Hypothalamus (tissue), 51 donors: ENCODE results near the gene CRIM1.

ENCODE experiments used
- DNase-seq, 51 donors: peaks; one replicate each; lab custom pipeline; 2025; lab: John Stamatoyannopoulos, UW

CRIM1 gene

DNA sequence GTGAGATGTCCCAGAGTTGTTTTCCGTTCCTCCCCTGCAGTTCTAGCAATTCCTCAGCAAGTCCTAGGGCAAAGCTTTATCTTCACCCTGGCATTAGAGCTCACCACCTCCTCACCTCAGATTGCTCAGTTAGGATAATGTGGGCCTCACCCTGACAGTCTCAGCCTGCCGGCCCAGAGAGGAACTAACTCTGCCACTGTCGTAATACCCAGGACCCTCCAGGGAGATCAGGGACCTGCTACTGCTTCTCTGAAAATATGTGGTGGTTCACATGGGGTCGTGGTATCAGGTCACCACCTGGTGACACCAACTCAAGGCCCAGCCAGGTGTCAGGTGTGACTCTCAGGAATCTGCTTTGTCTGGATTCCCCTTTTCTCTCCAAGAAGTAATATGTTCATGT, 121.7 kb downstream of the CRIM1 start:
- DNase-seq: no peak

DNA sequence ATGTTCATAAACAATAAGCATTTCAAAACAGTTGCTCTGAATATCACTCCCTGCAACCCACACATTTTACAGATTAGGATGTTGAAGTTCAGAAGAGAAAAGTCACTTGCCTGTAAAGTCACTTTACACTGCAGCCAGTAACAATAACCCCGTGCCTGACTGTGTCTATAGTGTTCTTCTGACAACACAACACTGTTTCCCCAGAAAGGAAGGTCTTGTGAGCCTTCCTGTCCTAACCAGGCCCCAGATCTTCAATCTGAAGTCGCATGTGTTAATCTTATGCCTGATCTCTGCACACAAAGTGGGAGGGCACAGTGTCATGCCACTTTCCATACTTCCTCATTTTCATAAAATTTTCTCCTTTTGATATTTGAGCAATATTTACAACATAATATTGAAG, 122.2 kb downstream of the CRIM1 start:
- DNase-seq: no peak

DNA sequence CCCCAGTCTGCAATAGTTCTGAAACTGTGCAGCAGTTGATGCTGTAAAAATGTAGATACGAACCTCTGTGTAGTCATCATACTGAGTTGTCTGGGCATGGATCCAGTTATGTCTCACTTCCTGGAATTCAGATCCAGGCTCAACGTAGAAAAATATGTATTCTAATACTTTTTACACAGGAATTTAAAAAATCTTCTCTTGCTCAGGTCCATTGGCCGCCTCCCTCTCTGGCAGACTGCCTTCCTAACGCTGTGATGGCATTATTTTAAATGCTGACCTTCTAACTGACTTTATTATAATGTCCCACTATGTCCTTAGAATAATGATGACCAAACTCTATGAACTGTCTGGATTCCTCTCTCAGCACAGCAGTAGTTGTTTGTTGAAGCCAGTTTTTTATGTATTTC, 122.8 kb downstream of the CRIM1 start:
- no peak for DNase-seq

DNA sequence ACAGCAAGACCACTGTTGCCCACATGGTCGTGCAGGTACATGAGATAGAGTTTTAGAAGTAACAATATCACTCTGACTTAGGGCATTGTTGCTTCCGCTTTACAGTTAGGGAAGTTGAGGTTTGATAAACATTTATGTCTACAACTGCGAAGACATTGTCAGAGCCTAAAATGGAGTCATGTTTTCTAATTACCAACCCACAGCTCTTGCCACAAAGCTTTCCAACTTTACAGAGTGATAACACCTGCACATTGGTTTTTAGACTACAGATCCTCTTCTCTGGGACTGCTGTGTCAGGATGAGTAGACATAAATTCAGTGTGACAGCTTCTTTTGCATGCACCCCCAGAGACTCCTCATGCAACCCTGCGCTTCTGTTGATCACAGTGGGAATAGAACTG, 123.4 kb downstream of the CRIM1 start:
- DNase-seq: no peak

DNA sequence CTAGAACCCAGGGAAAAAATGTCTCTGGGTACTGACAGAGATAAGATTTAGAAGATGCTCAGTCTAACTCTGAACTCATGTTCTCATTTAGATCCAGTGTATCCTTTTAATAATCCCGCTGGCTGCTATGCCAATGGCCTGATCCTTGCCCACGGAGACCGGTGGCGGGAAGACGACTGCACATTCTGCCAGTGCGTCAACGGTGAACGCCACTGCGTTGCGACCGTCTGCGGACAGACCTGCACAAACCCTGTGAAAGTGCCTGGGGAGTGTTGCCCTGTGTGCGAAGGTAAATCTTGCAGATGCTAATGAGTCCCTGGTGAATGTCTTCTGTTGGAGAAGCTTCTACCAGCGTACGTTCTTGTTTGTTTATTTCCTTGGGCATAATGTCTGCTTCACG, 123.8 kb downstream of the CRIM1 start:
- no peak for DNase-seq

DNA sequence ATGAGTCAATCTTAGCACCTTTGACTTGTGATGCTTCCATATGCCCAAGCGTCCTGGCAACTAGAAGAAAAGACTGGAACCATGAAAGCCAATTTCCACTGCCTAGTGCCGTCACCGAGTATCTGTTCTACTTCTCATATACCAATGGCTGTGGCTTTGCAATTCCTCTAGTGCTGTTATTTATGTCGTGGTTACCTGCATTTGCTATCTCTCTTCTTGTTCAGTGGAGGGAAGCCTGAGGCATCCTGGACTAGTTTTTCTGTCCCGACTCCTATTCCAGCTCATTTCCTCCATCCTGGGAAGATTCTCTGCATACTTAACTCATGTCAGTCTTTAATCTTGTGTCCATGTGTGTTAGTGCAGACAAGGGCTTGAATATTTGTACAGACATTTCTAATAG, 124.5 kb downstream of the CRIM1 start:
- DNase-seq: no peak

DNA sequence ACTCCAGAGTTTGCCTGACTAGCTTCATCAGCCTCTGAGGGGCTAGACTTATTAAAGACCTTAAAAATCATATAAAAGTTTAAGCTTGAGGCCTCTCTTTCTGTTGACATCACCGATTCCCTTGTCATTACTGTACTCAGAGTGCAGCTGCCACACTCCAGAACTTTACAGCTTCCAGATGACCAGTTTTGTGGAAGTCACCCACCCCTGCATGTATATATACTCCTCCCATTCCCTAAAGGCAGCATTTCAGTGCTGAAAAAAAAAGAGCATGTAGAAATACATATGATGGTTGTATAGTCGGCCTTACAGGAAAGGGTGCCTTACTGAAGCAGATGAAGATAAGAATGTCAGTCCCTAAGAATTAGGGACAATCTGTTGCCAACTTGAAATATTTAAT, 125.1 kb downstream of the CRIM1 start:
- DNase-seq: no peak

DNA sequence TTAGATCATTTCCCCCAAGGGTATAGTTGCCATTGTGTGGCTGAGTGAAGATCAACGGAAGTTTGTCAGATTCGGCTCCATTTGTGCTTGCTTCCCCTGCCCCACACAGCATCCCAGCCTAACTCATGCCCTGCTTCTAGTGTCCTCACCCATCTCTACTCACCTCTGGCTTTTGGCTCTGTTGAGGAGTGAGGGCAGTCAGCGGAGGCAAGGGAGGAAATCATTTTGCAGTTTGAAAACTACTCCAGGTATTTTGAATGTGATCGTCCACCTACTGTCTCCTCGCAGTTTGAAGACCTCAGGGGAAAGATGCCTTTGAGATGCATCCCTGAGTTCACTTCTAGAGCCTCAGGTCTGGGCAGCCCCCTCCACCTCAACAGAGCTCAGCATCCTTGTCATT, 126.1 kb downstream of the CRIM1 start:
- no peak for DNase-seq

DNA sequence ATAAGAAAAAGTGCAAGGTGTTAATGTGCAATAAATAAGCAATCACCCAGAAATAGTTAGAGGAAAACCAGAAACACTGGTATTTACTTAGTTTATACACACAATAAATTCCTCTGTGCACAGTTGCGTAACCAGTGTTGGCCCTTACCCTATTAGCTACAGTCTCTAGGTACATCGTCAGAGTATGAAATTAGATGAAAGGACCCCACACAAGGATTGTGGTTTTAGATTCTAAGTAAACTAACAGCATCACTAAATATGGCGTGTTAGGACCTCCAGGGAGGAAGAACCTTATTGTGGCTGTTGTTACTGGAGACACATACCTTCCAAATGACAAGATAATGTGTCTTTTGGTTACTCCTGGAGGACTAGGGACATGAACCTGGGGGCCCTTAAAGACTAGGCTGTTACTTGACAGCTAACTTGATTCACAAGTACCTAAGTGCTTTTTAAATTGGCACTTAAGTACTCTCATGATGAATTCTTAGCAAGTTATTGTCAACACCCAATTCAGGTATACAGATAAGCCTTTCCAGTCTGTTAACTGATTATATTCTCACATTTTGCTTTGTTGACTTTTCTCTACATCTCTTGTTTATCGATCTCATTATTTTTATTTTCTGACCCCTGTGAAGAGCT, 127.1 kb downstream of the CRIM1 start:
- no peak for DNase-seq

DNA sequence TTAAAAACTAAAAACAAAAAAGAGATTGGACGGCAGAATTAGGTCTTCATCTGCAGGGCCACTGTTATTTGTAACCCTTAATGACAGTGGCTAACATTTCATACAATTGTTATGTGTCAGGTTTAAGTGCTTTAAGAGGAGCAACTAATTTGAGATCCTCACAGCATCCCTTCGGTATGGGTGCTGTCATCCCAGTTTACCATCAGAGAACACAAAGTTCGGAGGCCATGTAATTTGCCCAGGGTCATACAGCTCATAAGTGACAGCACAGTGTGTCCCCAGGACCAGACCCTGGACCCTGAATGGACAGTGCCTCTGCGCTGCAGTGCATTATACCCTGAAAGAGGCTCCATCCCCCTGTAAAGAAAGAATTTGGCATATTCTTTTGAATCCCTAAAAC, 127.7 kb downstream of the CRIM1 start:
- DNase-seq: no peak

DNA sequence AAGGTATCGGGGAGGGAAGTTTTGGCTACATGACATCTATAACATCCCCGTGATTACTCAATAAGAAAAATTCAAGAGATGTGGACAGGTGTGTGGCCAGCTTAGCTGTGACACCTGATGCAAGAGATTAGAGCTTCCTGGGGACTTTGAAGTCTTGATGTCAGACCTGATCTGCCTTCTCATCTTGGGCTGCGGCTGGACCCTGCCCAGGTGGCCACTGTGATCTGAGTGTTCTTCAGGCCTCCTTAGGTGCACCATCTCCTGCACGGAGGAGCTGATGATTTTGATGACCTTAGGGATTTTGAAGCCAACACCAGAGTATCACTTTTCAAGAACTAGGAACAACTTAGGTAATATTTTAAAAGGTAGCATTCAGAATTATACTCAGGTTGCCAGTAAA, 128.9 kb downstream of the CRIM1 start:
- DNase-seq: no peak

DNA sequence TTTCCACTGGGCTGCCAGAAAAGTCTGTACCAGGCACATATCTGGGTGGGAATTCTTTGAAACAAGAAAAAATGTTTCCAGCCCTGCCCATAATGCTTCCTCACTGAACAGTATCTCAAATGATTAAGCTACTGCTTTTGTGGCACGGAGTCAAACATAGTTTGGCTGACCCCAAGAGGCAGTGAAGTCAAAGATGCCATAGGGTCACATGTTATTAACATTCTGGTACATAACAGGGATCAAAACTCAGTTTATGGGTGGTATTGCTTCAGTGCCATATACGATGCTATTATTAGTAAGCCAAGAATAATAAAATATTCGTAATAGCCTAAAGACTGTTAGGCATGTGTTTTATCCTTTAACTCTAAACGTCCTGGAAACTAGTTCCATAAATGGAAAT, 129.9 kb downstream of the CRIM1 start:
- no peak for DNase-seq

DNA sequence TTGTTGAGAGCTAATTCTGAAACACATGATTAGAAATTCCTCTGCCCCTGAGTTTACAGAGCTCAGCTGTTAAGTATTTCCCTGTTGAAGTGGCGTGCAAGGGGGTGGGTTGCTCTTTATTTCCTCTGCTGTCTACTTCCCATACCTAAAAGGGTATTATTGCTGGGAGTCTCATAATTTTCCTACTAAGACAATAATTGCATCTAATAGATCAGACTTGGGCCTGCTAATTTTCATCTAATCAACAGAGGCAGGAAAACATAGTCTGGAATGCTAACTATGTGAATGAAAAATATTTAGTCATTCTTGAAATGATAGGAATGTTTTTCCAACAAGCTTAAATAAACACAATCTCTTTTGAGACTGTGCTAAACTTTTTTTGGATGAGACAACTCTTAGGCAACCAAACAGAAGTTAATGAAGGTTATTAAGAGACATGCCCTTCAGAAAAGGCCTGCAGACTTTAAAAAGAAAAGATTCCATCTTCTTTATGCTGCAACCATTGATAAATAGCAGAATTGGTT, 131.0 kb downstream of the CRIM1 start:
- DNase-seq: no peak

DNA sequence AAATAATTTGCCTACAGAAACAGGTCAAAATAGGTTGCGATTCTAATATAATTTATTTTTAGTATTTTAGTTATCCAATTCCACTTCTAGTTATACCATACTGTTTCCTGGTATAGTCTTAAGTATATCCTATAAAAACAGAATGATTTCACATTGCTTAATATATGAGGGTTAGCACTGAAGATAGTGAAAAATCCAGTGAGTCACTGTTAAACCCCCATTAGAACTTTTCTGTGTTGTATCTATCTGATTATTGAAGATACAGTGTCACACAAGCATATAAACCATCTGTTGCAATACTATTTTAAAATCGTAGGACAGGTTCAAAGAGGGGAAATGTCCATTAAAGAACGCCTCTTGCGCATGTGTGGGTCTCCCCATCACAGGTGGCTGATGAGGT, 132.4 kb downstream of the CRIM1 start:
- DNase-seq: no peak

DNA sequence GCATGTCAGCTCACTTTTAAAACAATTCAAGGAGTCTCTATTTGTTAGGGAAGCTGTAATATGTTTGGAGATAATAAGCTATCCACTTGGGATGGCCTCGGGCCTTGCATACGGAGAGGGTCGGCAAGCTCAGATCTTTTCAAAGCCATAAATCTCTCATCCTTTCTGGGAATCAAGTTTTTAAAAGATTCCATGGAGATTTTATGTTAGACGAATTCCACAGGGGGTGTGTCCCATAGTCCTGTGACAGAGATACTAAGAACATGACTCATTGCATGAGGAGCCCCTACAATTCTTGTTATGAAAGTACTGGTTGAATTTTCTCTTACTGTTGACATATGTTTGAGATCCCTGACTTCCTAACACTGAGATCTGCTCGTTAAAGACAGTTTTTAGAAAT, 133.7 kb downstream of the CRIM1 start:
- no peak for DNase-seq

DNA sequence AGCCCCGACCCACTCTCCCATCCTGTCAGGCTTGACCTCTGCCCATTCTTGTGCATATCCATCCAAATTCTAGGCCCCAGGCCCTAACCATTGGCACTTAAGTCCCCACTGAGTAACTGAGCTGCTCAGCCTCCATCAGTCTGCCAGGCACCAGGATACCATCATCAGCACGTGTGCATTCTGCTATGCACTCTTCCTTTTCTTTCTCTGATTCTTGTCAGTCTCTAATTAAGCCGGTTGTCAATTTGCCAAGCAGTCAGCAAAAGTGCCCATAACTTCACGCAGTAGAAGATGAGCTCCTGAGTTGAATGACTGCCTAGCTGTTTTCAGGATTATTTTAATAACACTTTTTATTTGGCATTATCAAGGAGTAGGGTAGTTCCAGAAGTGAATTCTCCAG, 135.2 kb downstream of the CRIM1 start:
- DNase-seq: no peak

DNA sequence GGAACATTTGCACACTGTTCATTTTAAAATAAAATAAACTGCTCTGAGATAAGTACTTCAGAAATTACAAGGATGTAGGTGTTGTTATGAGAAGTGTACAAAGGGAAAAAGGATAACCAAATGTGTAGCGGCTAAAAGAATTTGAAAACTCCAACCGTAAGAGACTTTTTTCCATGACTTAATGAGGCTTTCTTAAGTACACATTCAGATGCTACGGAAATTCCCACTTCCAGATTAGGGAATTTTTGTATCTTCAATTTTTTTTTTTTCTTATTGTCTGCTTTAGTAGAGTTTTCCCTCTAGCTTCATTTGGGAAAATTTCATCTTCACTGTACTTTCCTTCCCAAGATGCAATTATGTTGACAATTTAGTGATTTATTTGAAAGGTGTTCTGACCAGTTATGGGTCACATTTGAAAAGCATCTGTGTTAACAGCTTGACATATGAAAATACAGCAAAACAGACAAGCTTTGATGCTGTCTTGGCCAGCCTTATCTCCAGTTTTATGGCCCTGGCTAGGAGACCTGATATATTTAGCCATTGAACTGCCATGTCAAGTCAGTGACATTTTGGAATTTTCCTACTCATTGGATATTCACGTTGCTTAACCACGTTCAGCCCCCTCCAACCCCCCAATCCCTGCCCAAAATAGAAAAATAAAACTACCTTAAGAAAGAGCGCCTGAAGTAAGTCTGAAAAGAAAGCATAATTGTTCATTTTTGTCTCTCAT, 136.8 kb downstream of the CRIM1 start:
- DNase-seq: no peak

DNA sequence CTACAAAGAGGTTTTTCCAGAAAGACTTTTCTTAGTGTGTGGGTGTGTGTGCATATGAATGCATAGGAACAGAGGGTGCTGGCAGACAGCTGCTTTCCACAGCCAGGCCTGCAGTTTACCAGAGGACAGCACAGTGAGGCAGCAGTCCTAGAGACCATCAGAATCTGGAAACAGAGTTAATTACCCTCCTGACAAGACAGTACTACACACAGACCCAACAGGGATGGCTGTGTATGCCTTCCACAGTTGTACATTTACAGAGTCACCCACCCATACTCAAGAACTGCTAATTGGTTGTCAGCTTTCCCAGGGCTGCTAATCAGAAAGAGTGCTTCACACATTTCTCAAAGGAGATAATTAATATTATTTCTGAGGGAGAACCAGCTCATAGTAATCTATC, 137.7 kb downstream of the CRIM1 start:
- DNase-seq: peak in 2 of 51 donors; percentile 14 to 16

DNA sequence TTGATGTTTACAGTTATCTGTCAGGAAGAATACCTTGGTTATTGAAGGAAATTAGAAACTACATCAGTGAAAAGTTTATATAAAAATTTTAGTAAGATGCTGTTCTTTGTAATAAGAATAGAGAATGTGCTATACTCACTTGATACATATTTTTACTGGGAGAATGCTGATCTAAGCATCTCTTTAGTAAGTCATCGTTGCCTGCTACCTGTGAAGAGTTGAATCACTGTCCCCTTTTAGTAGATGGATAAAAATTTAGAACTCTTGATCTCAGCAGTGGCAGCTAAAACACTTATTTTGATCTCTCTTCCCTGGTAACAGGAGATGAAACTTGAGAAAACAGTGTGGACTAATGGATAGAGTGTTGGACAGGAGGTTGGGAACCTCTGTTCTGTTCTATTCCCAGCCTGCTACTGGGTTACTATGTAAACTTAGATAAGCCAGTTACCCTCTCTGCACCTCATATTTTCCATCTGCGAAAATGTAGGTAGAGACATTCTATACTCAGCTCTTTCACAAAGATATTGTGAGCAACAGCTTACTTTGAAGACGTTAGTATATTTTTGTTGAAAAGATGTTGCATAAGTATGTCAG, 142.1 kb downstream of the CRIM1 start:
- no peak for DNase-seq

DNA sequence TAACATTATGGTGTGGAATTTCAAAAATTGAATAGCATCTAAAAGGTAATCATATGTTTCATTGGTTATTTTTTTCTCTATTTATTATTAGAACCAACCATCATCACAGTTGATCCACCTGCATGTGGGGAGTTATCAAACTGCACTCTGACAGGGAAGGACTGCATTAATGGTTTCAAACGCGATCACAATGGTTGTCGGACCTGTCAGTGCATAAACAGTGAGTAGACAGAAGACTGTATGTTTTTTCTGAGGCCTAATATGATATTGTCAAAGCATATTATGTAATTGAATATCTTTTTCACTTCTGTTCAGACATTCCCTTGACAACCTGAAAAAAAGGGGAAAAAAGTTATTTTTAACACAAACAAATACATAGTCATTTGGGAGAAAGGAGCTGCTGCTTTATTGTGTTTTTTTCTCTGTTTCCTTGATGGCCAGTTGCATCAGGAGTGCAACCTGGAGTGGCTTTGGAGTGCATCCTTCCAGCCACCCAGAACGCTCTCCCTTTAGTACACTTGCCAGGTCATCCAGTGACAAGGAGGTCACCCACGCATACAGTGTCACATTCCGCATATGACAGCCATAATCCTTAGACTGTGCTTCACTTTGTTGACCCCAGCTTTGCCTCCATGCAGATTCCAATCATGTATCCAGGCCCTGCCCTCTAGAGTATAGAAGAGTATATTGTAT, 143.7 kb downstream of the CRIM1 start:
- no peak for DNase-seq

DNA sequence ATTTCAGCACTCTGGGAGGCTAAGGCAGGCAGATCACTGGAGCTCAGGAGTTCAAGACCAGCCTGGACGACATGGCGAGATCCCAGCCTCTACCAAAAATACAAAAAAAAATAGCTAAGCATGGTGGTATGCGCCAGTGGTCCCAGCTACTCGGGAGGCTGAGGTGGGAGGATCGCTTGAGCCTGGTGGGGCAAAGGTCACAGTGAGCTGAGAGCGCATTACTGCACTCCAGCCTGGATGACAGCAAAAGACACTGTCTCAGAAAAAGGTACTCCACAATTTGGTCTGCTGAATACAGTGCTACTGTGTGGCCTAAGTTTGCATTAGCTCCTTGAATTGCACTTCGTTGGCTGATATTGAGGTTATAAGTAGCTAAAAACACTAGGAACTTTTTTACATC, 144.5 kb downstream of the CRIM1 start:
- DNase-seq: no peak

DNA sequence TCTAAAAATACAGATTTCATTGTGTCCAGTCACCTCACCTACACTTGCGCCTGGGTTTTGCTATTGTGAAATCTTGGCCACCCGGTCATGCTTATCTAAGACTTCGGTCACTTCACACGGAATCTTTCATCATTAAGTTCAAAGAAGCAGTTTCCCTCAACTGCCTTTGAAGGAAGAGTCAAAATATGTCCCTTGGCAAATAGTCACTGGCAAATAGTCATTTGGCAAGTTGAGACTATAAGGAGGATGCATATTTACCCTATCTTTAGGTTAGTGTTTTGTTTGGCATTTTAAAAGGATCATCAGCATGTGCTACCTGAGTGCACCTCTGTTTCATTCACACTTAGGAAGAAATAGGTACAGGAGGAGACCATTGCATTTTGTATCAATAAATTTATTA, 146.5 kb downstream of the CRIM1 start:
- DNase-seq: no peak
